Measurements from ENCODE around the gene SIRPG.

- no peak for TF ChIP-seq EP300 (IDR thresholded peaks at IDR 0.05; ENCODE audit: borderline replicate concordance in 1 of 2, control insufficient read depth in 1 of 2, low read depth in 2 of 2, low read length in 2 of 2)
- TF ChIP-seq USF1 (IDR thresholded peaks at IDR 0.05; ENCODE audit: borderline replicate concordance, extremely low read length, insufficient read depth, low read depth, low read length), result no peak
- no peak for TF ChIP-seq JUNB (IDR thresholded peaks at IDR 0.05)
- TF ChIP-seq CTCF (IDR thresholded peaks at IDR 0.05 in 2 of 3, conservative IDR thresholded peaks at IDR 0.05 in 1 of 3; ENCODE audit: control insufficient read depth in 2 of 3, extremely low read depth in 1 of 3, insufficient read depth in 1 of 3, low read depth in 3 of 3, low read length in 3 of 3), result no peak
- no peak for TF ChIP-seq GATAD2B (conservative IDR thresholded peaks at IDR 0.05; ENCODE audit: low read depth)
Measured at GRCh38 chr20:1666802-1667201, 9.2 kb upstream of the SIRPG start.

All from GM12878 (cell line).